Stimulated activated CD8-positive, alpha-beta memory T cell treated with anti-CD3 and anti-CD28 coated beads, Interleukin-12 subunit alpha, Interleukin-12 subunit beta, amount 100 ng/mL, for 1 hour (primary cell): ENCODE measurements around the gene GIMAP7.
"Not testable (repeated sequence)": the region's sequence is repeated elsewhere in the genome, so short reads cannot be mapped to it uniquely, and the experiment has no call there.

Experiments used
- DNase-seq: peaks from one replicate; pipeline ENCODE4 v3.0.0-alpha.2; 2020; ENCODE audit warnings: low read depth

The GIMAP7 gene

DNA sequence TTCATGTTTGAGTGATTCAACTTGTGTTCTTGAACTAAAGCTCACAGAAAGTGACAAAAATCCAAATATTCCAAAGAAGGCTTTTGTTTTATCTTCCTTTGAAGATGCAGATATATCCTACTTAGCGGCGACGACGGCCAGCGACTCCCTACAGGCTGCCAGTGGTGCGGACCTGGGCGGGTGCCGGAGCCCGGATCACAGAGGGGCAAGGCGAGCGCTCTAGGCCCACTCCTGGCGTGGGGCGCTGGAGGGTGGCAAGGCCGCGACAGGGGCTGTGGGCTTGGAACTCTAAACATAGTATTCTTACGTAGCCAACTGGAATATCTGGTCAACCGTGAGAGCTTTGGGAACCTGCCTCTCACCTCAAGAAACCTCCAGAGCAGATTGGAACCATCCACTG lies 914 bp upstream of the GIMAP7 start:
- DNase-seq, result no peak

DNA sequence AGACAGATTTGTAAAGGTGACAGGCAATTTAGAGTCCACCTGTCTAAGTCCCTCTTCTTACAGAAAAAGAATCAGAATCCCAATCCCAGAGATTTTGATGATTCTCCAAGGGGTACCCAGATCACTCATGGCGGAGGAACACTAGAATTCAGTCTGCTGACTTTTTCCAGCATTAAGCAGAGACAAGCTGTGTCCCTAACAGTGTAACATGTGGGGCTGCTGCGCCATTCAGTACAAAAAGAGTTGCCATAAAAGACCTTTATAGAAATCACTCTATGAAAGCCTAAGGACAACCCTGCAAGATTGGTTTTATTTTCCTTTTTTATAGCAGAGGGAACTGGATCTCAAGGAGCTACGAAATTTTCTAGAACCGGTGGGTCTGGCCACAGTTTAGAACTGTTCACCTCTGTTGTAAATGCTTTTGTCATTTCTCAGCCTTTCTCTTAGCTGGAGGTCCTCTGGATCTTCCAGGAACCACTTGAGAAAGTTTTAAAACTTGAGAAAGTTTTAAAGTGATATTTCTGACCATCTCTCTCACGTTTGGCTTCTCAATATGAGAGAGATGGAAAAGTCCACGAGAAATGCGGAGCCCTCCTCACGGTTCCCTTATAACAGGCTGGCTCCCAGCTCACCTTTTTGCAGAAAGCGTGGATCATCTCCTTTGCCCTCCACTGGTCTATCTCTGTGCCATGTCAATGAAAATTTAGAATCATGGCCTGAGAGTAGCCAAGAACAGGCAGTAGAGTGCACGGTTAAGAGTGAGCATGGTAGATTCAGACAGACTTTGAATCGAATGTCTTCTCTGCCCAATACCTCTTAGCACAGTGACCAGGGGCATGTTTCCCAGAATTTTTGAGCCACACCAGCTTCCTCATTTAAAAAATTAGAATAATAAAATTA lies 826 bp downstream of the GIMAP7 start:
- DNase-seq, result no peak

GRCh38 chr7:150516956-150517745 lies 2.5 kb downstream of the GIMAP7 start:
- DNase-seq, result no peak

GRCh38 chr7:150519310-150519709 lies 4.6 kb downstream of the GIMAP7 start:
- DNase-seq, result no peak

DNA sequence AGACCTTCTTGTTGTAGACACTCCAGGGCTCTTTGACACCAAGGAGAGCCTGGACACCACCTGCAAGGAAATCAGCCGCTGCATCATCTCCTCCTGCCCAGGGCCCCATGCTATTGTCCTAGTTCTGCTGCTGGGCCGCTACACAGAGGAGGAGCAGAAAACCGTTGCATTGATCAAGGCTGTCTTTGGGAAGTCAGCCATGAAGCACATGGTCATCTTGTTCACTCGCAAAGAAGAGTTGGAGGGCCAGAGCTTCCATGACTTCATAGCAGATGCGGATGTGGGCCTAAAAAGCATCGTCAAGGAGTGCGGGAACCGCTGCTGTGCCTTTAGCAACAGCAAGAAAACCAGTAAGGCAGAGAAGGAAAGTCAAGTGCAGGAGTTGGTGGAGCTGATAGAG lies 5.5 kb downstream of the GIMAP7 start:
- no peak for DNase-seq

DNA sequence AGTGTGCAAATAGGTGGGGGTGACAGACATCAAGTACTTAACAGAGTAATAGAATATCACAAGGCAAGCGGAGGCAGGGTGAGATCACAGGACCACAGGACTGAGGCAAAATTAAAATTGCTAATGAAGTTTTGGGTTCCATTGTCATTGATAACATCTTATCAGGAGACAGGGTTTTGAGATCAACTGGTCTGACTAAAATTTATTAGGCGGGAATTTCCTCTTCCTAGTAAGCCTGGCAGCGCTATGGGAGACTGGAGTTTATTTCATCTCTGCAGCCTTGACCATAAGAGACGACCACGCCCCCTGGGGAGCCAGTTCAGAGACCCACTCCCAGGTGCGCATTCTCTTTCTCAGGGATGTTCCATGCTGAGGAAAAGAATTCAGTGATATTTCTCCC lies 8.3 kb downstream of the GIMAP7 start:
- DNase-seq, result not testable (repeated sequence)

DNA sequence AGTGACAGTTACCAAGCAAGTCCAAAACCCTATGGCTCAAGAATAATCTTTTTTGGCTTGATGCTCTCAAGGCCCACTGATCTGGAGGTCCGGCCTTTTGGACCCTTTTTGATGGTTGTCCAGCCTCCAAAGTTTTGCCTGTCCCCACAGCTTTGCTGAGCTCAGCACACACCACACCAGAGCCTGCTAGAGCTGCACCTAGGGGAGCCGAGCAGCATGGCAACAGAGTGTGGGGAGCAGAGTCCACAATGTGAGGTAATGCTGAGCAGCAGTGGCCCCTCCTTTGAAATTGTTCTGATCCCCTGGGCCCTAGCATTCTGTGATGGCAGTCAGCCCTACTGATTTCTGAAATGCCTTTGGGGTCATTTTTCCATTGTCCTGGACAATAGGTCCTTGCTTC lies 9.3 kb downstream of the GIMAP7 start:
- DNase-seq, result no peak

DNA sequence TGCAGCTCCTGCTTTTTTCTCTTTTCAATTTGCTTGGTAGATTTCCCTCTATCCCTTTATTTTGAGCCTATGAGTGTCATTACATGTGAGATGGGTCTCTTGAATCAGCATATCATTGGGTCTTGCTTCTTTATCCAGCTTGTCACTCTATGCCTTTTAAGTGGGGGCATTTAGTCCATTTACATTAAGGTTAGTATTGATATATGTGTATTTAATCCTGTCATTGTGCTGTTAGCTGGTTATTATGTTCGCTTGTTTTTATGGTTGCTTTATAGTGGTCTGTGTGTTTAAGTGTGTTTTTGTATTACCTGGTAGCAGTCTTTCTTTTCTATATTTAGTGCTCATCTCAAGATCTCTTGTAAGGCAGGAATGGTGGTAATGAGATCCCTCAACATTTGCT lies 17.0 kb downstream of the GIMAP7 start:
- DNase-seq, result no peak

GRCh38 chr7:150538259-150538658 lies 23.6 kb downstream of the GIMAP7 start:
- no peak for DNase-seq

DNA sequence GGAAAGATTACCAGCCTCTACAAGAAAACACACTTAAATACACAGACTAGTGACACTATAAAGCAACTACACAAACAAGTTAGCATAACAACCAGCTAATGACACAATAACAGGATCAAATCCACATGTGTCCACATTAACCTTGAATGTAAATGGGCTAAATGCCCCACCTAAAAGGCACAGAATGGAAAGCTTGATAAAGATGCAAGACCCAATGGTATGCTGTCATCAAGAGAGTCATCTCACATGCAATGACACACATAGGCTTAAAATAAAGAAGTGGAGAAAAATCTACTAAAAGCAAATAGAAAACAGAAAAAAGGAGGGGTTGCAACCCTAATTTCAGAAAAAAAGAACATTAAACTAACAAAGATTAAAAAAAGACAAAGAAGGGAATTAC lies 38.5 kb downstream of the GIMAP7 start:
- DNase-seq, result no peak

DNA sequence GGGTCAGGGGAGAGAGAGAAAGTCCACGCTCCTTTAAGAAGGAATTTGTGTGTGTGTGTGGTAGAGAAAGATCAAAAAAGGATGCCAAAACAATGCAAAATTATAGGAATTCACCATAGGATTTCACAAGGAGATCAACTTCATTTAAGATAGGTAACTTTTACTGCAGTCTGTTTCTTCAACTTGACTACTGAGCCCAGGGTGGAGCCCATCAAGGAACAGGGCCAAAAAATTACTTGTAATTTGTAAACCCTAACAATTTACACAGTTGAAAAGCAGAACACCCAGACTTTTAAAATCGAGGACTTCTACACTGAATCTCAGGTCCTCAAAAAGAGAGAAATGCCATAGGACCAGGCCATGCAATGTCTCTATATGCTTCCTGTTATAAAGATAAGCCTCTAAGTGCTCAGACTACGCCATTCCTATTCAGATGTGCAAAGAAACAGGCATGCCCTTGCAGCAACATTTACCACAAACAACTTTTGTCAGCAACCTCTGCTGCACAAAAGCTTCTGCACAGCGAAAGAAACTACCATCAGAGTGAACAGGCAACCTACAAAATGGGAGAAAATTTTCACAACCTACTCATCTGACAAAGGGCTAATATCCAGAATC lies 42.0 kb downstream of the GIMAP7 start:
- DNase-seq, result no peak

DNA sequence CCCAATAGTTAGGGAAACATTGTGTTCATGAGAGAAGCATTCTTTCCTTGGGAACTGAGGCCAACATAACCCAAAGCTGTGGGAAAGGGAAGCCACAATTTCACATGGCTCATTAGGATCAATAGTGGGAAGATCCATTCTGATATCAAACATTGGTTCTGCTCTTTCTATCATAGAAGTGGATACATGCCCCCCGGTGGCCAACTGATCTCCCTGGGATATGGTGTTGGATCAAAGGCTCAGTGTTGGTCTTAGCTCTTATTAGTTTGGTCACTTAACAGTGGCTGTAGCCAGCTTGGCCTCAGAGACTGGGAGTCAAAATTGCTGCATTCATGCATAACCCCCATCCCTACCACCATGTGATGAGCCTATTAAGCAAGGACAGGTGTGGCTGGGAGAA lies 45.8 kb downstream of the GIMAP7 start:
- no peak for DNase-seq

GRCh38 chr7:150562919-150563318 lies 48.2 kb downstream of the GIMAP7 start:
- DNase-seq, result no peak

GRCh38 chr7:150564006-150564405 lies 49.3 kb downstream of the GIMAP7 start:
- no peak for DNase-seq

DNA sequence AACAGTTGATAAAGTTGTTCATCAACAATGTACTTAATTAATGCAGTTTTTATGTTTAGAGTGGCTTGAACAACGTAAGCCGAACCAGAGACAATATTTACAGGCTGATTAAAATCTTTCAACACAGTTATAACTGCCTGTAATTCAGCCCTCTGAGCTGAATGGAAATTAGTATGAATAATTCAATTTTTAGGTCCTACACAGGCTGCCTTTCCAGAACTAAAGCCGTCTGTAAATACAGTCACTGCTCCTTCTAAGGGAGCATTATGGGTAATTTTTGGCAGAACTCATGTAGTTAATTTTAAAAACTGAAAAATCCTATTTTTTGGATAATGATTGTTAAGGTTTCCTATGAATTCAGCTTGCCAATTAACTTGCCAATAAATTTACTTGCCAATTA lies 49.9 kb downstream of the GIMAP7 start:
- DNase-seq, result no peak

GRCh38 chr7:150565239-150565638 lies 50.6 kb downstream of the GIMAP7 start:
- DNase-seq, result no peak

DNA sequence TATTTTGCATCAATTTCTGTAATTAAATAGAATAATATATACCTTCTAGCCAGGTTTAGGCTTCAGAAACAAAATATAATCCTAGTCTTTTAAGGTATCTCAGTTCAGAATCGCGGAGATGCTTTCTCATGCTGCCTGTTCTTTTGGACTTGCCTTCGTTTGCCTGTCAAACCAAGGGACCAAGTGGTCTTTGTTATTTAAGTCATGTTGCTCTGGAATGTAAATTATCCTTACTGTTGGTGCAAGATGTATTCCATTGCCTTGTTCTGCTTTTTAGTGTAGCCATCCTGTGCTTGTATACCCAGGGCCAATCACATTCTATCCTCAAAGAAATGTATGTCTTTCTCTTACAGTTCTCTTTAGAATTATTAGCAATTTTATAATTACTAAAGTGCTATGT lies 51.5 kb downstream of the GIMAP7 start:
- DNase-seq, result no peak

- DNase-seq, result no peak
Observed at GRCh38 chr7:150566572-150566971, 51.9 kb downstream of the GIMAP7 start.

DNA sequence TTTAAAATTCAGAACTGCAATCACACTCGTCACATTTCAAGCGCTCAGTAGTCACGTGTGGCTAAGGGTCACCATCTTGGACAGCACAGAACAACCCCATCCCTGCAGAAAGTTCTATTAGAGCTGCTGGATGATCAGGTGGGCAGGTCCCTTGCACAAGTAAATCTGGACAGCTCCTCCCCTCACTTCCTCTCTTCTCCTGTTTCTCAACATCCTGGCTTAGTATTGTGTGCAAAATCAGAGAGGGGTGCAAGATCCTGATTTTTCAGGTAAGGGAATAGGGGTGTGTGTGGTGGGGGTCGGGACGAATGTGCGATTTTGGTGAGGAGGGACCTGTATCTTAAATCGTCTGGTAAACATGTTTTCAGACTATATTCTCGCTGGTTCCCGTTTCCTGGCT lies 52.5 kb downstream of the GIMAP7 start, which contains the start of gene GIMAP4:
TSS of gene GIMAP4 (plus strand) at position 222 of the 400 bp plus-strand sequence. CDS start 2,512 bp downstream, outside the sequence.
- DNase-seq, result no peak

DNA sequence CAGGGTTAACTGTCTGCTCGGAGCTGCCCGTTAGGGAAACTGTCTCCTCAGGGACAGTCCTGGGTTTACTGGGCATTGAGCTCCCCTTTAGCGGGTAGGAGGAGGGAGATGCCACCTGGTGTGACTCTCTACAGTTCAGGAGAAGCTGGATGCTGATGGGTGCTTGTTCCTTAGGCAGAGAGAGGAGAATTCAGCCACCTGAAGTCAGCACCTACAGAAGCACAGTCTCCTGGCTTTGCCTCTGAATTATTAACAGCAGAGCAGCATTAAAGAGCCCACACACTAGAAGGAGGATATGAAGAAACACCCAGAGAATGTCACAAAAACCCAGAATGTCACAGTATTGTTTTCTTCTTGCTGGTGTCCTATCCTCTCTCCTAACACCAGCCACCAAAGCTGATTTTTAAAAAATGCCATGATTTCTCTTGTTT lies 53.2 kb downstream of the GIMAP7 start:
- no peak for DNase-seq

GRCh38 chr7:150568714-150569113 lies 54.0 kb downstream of the GIMAP7 start:
- DNase-seq, result no peak

DNA sequence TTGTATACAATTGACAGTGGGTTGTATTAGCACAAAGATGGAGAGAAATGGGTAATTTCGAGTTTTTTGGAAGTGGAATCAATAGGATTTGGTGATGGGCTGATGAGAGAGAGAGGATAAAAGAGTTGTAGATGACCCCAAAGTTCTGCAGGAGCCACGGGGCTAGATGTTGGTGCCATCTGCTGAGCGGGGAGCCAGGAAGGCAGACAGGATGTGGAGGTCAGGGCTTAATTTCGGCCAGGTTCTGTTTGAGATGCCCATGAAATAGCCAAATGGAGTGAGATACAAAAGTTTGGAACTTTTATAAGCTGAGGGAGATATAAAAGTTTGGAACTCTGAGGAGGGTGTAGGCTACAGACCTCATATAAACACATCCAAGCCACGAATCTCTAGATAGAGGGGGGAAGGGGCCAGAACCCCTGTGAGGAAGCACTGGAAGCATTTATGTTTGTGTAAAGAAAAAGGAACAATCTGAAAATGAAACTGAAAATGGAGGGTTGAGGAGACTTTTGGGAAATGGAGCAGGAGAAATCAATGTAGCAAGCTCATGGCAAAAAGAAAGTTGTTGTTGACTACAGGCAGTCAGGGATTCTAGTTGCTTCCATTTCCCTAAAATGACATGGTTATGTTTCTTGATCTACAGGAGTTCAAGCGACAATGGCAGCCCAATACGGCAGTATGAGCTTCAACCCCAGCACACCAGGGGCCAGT lies 54.7 kb downstream of the GIMAP7 start:
- DNase-seq, result no peak
